Activated T-helper 2 cell treated with anti-CD3 and anti-CD28 coated beads, Interferon-gamma antibody, Interleukin-2, Interleukin-4, amounts not matched to agents 10 μg/mL and 5 μg/mL and 100 μg/mL, durations not matched to agents 14 hours and 24 hours and 36 hours (primary cell): Measurements from ENCODE around the gene TRIM65. TPM values are rescaled to one million over a fixed set of nuclear protein-coding genes. Genes with fewer than 3 reads are reported as not detected.

Source experiments
- DNase-seq: peaks from one replicate; pipeline ENCODE4 v3.0.0; 2021; ENCODE audit warnings: low spot score
- H3K27ac Mint-ChIP-seq: one replicate; pipeline ENCODE4 v1.8.0; 2021; ENCODE audit warnings: mixed read lengths
- H3K27me3 Mint-ChIP-seq: one replicate; pipeline ENCODE4 v1.8.0; 2021; ENCODE audit warnings: low read depth, mixed read lengths
- H3K36me3 Mint-ChIP-seq: one replicate; pipeline ENCODE4 v1.8.0; 2021; ENCODE audit warnings: low read depth, mixed read lengths
- H3K4me1 Mint-ChIP-seq: one replicate; pipeline ENCODE4 v1.8.0; 2021; ENCODE audit warnings: low read depth, mixed read lengths
- H3K4me3 Mint-ChIP-seq: one replicate; pipeline ENCODE4 v1.8.0; 2021; ENCODE audit warnings: low read depth, mild to moderate bottlenecking, moderate library complexity, mixed read lengths
- H3K9me3 Mint-ChIP-seq: one replicate; pipeline ENCODE4 v1.8.0; 2021; ENCODE audit warnings: mixed read lengths
- intact Hi-C: fragments of 100-400 bp; cut with micrococcal nuclease; formaldehyde crosslinking; loops from one replicate; pipeline ENCODE4 v1.15.1; 2023
- total RNA-seq: library from RNA; stranded (reverse); gene quantifications from 2 replicates; pipeline ENCODE4 v1.2.3, GENCODE V29; 2022

The TRIM65 gene
- total RNA-seq, 1 donor from 2014 or later: 42.8 TPM

DNA sequence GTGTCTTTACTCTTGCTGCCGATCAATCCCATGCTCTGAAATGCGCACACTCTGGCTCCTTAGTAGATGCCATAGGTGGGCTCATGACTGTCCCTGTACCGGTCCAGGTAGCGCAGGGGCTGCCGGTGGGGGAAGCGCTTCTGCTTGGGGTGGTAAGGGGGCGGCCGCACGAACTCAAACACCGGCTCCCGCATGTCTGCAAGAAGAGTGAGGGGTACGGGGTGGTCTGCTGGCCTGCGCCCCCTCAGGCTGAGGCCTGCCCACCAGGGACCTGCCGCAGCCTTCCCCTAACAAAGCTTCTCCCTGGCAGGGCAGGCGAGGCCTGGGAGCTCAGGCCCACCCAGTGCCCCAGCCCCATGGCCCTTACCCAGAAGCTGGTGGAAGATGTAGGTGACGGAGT is 2.0 kb upstream of the TRIM65 start:
- peaks cover 13% of the 10 kb centered on the region for H3K4me1 Mint-ChIP-seq
- peaks cover 45% of the 10 kb centered on the region for H3K36me3 Mint-ChIP-seq
- H3K27ac Mint-ChIP-seq: no peak overlapping the region
- intact Hi-C loops: no loop called here
- DNase-seq: no peak
- no peak overlapping the region for H3K4me3 Mint-ChIP-seq
- H3K9me3 Mint-ChIP-seq: no peaks in the 10 kb centered on the region
- no peaks in the 10 kb centered on the region for H3K27me3 Mint-ChIP-seq

- Mint-ChIP-seq H3K9me3 (no peaks in the 10 kb centered on the region), H3K27ac (no peak overlapping the region), H3K4me1 (peaks cover 13% of the 10 kb centered on the region), H3K4me3 (peak overlapping the region; percentile 71), H3K36me3 (peaks cover 46% of the 10 kb centered on the region), H3K27me3 (no peaks in the 10 kb centered on the region)
- no peak for DNase-seq
- intact Hi-C loops: no loop called here
These were observed 1.3 kb upstream of the TRIM65 start for GRCh38 chr17:75898065-75898464.

DNA sequence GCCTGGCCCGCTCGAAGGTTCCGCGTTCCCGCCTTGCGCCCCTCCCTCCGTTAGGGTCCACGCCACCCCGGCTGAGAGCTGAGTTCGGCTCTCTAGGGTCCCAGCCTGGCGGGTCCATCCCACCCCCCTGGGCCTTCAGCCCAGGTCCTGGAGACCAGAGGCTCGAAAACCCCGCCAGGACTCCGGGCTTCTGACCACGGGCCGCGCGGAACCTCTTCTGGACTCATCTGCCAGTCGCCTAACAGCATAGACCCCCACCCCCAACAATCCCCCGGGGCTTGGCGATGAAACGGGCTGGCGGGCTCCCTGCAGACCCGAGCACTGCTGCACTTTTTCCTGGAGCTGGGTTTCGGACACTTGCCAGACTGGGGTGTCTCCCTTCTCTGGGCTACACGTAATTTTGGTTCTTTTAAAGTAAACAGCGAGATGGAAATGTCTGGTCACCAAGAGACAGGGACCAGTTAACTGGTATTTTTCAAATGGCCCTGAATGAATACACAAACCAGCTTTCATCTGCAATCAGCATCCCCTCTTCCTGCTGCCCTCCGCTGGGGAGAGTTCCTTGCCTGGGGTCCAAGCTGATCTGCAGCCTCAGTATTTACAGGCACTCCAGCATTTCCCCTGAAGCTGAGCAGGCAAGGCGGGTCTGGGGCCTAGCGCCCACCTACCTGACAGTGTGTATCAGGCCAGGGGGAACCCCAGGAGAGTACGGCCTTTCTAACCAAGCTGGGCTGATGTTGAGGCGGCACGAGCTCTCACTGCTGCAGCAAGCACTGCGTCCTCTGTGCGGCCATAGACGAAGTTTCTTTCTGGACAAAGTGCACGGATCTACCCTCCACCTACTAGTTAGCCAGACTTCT is 639 bp upstream of the TRIM65 start:
- Mint-ChIP-seq H3K27ac (peak overlapping the region; percentile 52), H3K9me3 (no peaks in the 10 kb centered on the region), H3K36me3 (peaks cover 46% of the 10 kb centered on the region), H3K4me3 (peak overlapping the region; percentile 71), H3K27me3 (no peaks in the 10 kb centered on the region), H3K4me1 (peaks cover 13% of the 10 kb centered on the region)
- intact Hi-C loops: loop anchor here (2.0 kb wide), 1 partner anchor 21 kb away; no protein-coding TSS in a partner anchor
- no peak for DNase-seq

DNA sequence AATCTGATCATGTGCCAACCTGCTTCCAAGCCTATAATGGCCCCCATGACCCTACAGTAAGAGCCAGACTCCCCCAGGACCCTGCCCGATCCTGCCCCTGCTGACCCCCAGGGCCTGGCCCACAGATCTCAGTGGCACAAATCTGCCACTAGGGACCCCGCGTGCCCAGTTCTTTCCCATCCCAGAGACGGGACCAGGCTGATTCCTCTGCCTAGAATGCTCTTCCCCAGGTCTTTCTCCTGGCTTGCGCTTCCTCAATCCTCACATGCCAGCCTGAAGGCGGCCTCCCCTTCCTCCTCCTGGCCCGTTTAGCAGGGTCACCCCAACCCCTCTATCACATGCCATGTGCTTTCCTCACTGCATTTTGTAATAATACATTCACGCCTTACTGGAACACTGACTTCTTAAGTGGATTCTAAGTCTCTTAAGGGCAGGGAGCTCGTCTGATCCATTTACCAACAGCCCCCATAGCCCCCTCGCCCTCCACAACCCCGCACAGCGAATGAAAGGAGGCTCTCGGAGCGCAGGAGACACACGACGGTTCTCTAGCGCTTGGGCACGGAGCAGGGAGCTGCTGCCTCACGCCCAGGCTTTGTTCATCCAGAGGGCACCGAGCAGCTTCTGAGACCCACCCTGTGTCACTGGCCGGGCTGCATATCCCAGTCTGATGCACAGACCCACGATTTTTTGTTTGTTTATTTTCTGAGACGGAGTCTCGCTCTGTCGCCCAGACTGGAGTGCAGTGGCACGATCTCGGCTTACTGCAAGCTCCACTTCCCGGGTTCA is 1.2 kb downstream of the TRIM65 start:
- H3K27ac Mint-ChIP-seq: peak overlapping the region; percentile 82
- intact Hi-C loops: loop anchor here (1.0 to 2.0 kb wide), 2 partner anchors 9 to 19 kb away; partner anchors contain the start of gene MRPL38
- H3K9me3 Mint-ChIP-seq: no peaks in the 10 kb centered on the region
- H3K4me3 Mint-ChIP-seq: peak overlapping the region; percentile 85
- no peak for DNase-seq
- H3K4me1 Mint-ChIP-seq: peaks cover 13% of the 10 kb centered on the region
- H3K36me3 Mint-ChIP-seq: peaks cover 39% of the 10 kb centered on the region
- H3K27me3 Mint-ChIP-seq: no peaks in the 10 kb centered on the region

DNA sequence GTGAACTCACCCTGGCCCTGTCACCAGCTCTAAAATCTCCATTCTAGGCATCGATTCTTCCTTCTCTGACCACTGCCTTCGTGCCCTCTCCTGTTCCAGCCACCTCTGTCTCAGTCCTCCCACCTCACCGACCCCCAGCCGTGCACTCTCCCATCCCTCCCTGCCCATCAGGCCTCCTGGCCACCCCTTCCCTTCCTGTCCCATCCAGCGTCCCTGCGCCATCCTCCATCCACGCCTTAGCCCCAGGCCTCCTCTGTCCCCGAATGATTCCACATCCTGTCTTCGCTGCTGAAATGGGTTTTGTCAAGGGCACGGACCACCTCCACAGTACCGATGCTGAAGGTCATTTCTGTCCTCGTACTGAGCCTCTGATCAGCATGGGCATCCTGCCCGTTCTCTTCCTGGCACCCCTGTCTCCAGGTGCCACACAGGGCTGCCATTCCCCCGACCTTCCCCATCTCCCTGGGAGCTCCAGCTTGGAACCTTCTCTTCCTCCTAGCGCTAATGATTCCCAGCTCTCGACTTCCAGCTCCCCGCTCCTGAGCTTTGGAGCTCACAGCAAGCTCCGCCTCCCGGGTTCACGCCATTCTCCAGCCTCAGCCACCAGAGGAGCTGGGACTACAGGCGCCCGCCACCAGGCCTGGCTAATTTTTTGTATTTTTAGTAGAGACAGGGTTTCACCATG is 2.6 kb downstream of the TRIM65 start:
- H3K36me3 Mint-ChIP-seq: peaks cover 38% of the 10 kb centered on the region
- DNase-seq: no peak
- H3K27ac Mint-ChIP-seq: no peak overlapping the region
- H3K9me3 Mint-ChIP-seq: no peaks in the 10 kb centered on the region
- peaks cover 13% of the 10 kb centered on the region for H3K4me1 Mint-ChIP-seq
- no peaks in the 10 kb centered on the region for H3K27me3 Mint-ChIP-seq
- intact Hi-C loops: no loop called here
- H3K4me3 Mint-ChIP-seq: peak overlapping the region; percentile 48

GRCh38 chr17:75893305-75894048 is 3.3 kb downstream of the TRIM65 start:
- DNase-seq: no peak
- intact Hi-C loops: no loop called here
- Mint-ChIP-seq H3K36me3 (peaks cover 33% of the 10 kb centered on the region), H3K9me3 (no peaks in the 10 kb centered on the region), H3K4me1 (peaks cover 13% of the 10 kb centered on the region), H3K4me3 (peak overlapping the region; percentile 48), H3K27me3 (no peaks in the 10 kb centered on the region), H3K27ac (no peak overlapping the region)

DNA sequence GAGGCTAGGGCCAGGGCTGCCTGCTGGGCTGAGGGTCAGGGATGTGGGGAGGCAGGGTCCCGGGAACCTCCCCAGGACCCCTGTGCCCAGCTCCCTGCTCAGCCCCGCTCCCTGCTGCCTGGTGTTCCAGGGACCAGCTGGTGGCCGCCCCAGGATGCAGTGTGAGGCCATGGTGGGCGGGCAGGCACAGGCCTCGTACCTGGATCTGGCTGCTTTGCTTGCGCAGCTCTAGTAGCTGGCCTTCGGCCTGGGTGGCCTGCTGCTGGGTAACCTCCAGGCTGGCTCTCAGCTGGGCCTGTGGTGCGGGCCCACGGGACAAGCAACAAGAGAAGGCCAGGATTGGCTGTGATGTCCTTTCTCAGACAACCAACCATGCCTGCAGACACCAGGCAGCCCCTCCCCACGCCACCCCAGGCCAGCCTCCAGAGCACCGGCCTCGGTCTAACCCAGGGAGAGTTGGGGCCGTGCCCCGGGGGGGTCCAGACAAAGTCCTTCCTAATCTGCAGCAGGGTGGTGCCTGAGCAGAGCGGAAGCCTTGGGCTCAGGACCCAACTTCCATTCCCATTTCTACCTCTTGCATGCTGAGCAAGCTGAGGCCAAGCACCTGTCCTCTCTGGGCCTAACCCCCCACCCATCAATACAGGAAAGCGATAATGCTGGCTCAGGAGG is 4.1 kb downstream of the TRIM65 start:
- DNase-seq: no peak
- Mint-ChIP-seq H3K27ac (no peak overlapping the region), H3K27me3 (no peaks in the 10 kb centered on the region), H3K36me3 (peaks cover 25% of the 10 kb centered on the region), H3K4me3 (no peak overlapping the region), H3K9me3 (no peaks in the 10 kb centered on the region), H3K4me1 (peaks cover 13% of the 10 kb centered on the region)
- intact Hi-C loops: no loop called here

DNA sequence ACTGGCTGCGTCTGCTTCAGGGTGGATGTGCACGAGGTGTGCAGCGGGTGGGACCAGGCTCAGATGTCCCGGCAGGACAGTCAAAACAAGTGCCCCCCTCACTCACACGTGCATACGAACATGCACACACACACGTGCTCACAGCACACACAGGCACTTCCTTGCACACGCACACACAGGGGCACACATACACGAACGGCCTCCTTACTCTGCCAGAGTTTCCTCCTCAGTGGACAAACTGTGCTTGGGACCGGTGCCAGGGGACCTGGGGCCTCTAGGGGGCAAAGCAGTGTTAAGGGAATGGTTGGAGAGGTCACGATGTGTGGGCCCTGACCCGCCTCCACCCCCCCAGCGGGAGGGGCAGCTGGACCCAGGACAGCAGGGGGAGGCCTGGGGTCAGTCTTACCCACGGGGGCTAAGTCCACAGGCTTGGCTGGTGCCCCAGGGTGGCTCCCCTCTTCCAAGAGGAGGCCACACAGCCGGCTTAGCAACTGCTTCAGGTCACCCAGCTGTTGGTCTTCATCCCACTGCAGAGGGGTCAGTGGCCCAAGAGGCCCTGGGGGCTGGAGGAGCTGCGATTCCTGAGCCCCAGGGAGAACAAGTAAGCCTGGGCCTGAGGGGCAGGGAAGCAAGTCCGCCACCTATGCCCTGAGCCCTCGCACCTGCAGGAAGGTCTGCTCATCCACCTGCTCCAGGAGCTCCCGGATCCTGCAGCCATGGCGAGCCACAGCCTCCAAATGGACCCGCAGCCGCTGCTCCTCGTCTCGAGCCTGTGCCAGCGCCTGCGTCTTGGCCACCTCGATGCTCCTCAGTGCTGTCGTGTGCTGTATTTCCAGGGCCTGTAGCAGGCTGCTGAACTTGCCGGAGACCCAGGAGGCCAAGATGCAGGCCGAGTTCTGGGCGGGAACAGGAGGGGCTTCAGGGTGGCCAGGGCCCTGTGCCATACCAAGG is 4.9 kb downstream of the TRIM65 start:
- Mint-ChIP-seq H3K9me3 (no peaks in the 10 kb centered on the region), H3K4me3 (no peak overlapping the region), H3K27me3 (no peaks in the 10 kb centered on the region), H3K27ac (no peak overlapping the region), H3K4me1 (peaks cover 10% of the 10 kb centered on the region), H3K36me3 (peaks cover 20% of the 10 kb centered on the region)
- no peak for DNase-seq
- intact Hi-C loops: no loop called here

DNA sequence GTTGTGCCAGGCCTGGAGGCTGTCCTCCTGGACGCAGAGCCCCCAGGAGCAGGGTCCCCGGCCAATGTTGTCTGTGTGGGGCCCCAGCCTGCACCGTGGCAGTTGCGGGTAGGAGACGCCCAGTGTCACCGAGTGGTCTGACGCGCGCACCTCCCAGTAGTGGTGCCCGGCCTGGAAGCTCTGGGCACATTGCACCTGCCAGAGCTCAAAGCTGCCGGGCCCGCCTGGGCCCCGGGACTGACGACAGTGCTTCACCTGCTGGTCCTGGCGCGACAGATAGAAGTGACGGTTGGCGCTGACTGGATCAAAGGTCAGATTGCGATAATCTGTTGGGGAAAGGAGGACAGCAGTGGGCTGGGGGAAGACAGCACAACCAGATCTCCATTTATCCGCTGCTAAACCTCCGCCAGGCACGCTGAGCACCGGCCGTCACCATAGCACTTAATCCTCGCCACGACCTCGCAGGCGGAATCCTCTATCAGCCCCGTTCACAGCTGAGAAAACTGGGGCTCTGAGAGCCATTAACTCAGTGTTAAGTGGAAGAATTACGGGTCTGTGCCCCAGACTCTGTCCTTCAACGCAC is 5.6 kb downstream of the TRIM65 start:
- Mint-ChIP-seq H3K4me1 (peaks cover 10% of the 10 kb centered on the region), H3K9me3 (no peaks in the 10 kb centered on the region), H3K36me3 (peaks cover 20% of the 10 kb centered on the region), H3K27ac (no peak overlapping the region), H3K4me3 (no peak overlapping the region), H3K27me3 (no peaks in the 10 kb centered on the region)
- DNase-seq: no peak
- intact Hi-C loops: no loop called here

GRCh38 chr17:75889454-75889853 is 7.3 kb downstream of the TRIM65 start:
- DNase-seq: no peak
- Mint-ChIP-seq H3K27me3 (no peaks in the 10 kb centered on the region), H3K36me3 (peaks cover 17% of the 10 kb centered on the region), H3K4me3 (no peak overlapping the region), H3K9me3 (no peaks in the 10 kb centered on the region), H3K4me1 (peaks cover 2% of the 10 kb centered on the region), H3K27ac (no peak overlapping the region)
- intact Hi-C loops: no loop called here

GRCh38 chr17:75888484-75888883 is 8.3 kb downstream of the TRIM65 start:
- DNase-seq: no peak
- H3K27ac Mint-ChIP-seq: no peak overlapping the region
- H3K4me1 Mint-ChIP-seq: no peaks in the 10 kb centered on the region
- H3K9me3 Mint-ChIP-seq: no peaks in the 10 kb centered on the region
- no peak overlapping the region for H3K4me3 Mint-ChIP-seq
- intact Hi-C loops: no loop called here
- no peaks in the 10 kb centered on the region for H3K27me3 Mint-ChIP-seq
- peaks cover 11% of the 10 kb centered on the region for H3K36me3 Mint-ChIP-seq
